ENCODE data around the gene CSPG4. TPM values are rescaled to one million over a fixed set of nuclear protein-coding genes. Genes with fewer than 3 reads are reported as not detected.

The CSPG4 gene
- total and polyA plus RNA-seq, 9 of the 15 experiments (the other 6 are each of a cell fraction or from before 2014, with no cell fraction given), result under 0.01 to 0.07 (median 0.04) TPM; not detected in 5

DNA sequence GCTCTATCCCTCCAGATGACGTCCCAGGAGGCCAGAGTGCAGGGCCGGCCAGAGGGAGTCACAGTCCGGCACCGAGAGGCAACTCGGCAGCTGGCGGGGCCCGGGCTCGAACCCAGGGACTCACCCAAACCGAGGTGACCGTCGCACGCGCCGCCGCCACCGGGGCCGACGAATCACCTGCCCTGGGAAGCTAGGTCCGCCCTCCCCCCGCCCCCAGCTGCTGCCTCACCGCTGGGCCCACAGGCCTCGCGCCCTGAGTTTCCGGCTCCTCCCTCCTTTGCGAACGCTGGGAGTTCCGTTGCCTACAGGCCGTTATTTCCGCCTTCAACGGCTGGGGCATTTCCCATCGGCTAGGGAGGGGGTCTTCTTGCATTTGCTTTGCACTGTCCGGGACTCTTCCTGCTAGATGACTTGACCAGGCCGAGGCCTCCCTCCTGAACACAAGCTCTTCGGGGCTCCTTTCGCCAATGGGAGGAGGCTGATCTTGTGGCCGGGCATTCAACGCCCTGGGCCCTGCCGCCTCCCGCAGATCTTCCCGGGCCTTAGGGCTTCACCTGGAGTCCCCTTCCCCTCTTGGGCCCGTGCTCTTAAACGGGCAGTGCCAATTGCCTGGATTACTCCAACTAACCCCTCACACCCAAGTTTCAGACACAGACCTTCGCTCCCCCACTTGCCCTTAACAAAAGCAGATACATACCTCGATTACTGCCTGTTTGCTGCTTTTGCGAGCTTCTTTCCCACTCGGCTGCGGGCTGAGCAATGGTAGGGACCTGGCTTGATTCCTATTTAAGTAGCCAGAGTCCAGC is 86.9 kb downstream of the CSPG4 start, which contains the start of gene SNUPN (continued):
- peak; percentile 85 for TF ChIP-seq ZFP91 (CRISPR knock-in tag; IDR thresholded peaks at IDR 0.05)
- no peak for TF ChIP-seq RBM15 (IDR thresholded peaks at IDR 0.05; ENCODE audit: insufficient read depth, low read length)
- peak; percentile 90 to 95 for TF ChIP-seq MAZ (CRISPR knock-in tag; conservative IDR thresholded peaks at IDR 0.05 in 1 of 2, IDR thresholded peaks at IDR 0.05 in 1 of 2)
- TF ChIP-seq SPI1 (IDR thresholded peaks at IDR 0.05; ENCODE audit: borderline replicate concordance, low read depth, low read length), result peak; percentile 54; the same call in 1 of the 2 replicates
- TF ChIP-seq NBN (IDR thresholded peaks at IDR 0.05; ENCODE audit: low read depth), result peak; percentile 66; the same call in 1 of the 2 replicates
- TF ChIP-seq TBL1XR1 (IDR thresholded peaks at IDR 0.05; ENCODE audit: low read length in 2 of 2), result no peak; a peak in 1 of 4 replicates
- TF ChIP-seq CREM (IDR thresholded peaks at IDR 0.05; ENCODE audit: low read depth), result peak; percentile 79
- TF ChIP-seq, protein P1, sequence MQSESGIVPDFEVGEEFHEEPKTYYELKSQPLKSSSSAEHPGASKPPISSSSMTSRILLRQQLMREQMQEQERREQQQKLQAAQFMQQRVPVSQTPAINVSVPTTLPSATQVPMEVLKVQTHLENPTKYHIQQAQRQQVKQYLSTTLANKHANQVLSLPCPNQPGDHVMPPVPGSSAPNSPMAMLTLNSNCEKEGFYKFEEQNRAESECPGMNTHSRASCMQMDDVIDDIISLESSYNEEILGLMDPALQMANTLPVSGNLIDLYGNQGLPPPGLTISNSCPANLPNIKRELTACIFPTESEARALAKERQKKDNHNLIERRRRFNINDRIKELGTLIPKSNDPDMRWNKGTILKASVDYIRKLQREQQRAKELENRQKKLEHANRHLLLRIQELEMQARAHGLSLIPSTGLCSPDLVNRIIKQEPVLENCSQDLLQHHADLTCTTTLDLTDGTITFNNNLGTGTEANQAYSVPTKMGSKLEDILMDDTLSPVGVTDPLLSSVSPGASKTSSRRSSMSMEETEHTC (IDR thresholded peaks at IDR 0.05), result peak; percentile 33; the same call in 1 of the 2 replicates
- TF ChIP-seq L3MBTL2 (IDR thresholded peaks at IDR 0.05), result peak; percentile 79
- TF ChIP-seq KDM5B (IDR thresholded peaks at IDR 0.05; ENCODE audit: insufficient replicate concordance, low read depth, low read length), result peak; percentile 73
- TF ChIP-seq RBM17 (IDR thresholded peaks at IDR 0.05; ENCODE audit: borderline replicate concordance, low read depth, low read length), result no peak
- TF ChIP-seq, protein P2, sequence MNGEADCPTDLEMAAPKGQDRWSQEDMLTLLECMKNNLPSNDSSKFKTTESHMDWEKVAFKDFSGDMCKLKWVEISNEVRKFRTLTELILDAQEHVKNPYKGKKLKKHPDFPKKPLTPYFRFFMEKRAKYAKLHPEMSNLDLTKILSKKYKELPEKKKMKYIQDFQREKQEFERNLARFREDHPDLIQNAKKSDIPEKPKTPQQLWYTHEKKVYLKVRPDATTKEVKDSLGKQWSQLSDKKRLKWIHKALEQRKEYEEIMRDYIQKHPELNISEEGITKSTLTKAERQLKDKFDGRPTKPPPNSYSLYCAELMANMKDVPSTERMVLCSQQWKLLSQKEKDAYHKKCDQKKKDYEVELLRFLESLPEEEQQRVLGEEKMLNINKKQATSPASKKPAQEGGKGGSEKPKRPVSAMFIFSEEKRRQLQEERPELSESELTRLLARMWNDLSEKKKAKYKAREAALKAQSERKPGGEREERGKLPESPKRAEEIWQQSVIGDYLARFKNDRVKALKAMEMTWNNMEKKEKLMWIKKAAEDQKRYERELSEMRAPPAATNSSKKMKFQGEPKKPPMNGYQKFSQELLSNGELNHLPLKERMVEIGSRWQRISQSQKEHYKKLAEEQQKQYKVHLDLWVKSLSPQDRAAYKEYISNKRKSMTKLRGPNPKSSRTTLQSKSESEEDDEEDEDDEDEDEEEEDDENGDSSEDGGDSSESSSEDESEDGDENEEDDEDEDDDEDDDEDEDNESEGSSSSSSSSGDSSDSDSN (IDR thresholded peaks at IDR 0.05; ENCODE audit: borderline replicate concordance in 1 of 2, low read depth in 2 of 2, low read length in 2 of 2), result peak; percentile 83 to 87; a peak in 2 of 4 replicates
- TF ChIP-seq RFX7 (CRISPR knock-in tag; IDR thresholded peaks at IDR 0.05), result no peak
- TF ChIP-seq HBP1 (CRISPR knock-in tag; IDR thresholded peaks at IDR 0.05), result no peak
- peak; percentile 85 for TF ChIP-seq MYBL2 (IDR thresholded peaks at IDR 0.05; ENCODE audit: low read depth)
- no peak for TF ChIP-seq MYBL2 (CRISPR knock-in tag; IDR thresholded peaks at IDR 0.05; ENCODE audit: borderline replicate concordance)
- TF ChIP-seq, protein P3, sequence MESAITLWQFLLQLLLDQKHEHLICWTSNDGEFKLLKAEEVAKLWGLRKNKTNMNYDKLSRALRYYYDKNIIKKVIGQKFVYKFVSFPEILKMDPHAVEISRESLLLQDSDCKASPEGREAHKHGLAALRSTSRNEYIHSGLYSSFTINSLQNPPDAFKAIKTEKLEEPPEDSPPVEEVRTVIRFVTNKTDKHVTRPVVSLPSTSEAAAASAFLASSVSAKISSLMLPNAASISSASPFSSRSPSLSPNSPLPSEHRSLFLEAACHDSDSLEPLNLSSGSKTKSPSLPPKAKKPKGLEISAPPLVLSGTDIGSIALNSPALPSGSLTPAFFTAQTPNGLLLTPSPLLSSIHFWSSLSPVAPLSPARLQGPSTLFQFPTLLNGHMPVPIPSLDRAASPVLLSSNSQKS (CRISPR knock-in tag; IDR thresholded peaks at IDR 0.05), result no peak
- no peak for TF ChIP-seq GTF2A2 (tag; IDR thresholded peaks at IDR 0.05)
- peak; percentile 87 for TF ChIP-seq GABPA (tag; conservative IDR thresholded peaks at IDR 0.05; ENCODE audit: low read depth)
